ENCODE data around the gene RPS2. TPM values are rescaled to one million over a fixed set of nuclear protein-coding genes. Genes with fewer than 3 reads are reported as not detected.

Gene RPS2
- total and polyA plus RNA-seq, 10 donors = 1,930 to 6,006 (median 2,352) TPM

GRCh38 chr16:1981398-1981836 is 16.8 kb upstream of the RPS2 start, which contains the start of gene NOXO1:
Gene NOXO1 (minus strand): TSS chr16:1981469. CDS start chr16:1981179, 290 bp downstream.
- peaks cover 16 to 53% (median 35%) of the 10 kb centered on the region in 6 donors for H3K4me1 ChIP-seq
- H3K4me3 ChIP-seq = no peak within 1 kb of the TSS
- no peak for DNase-seq
- H3K36me3 ChIP-seq = peaks cover 11 to 45% (median 37%) of the 10 kb centered on the region in 6 donors
- H3K27me3 ChIP-seq (replicated peaks in 1 of 7) = peaks cover 3 to 73% (median 41%) of the 10 kb centered on the region in 7 donors
- no peaks in the 10 kb centered on the region for H3K9me3 ChIP-seq
- no peak within 1 kb of the TSS for H3K27ac ChIP-seq
- 21 to 41% (median 33%) methylated on average over 5 to 6 of the region's 6 CpGs for WGBS, 5 donors
- intact Hi-C loops (cut with DNase I; ENCODE audit: low total_unique reads) = no loop called here
- TF ChIP-seq POLR2AphosphoS5 (IDR thresholded peaks at IDR 0.05) (no peak), POLR2A (IDR thresholded peaks at IDR 0.05) (no peak), CTCF (IDR thresholded peaks at IDR 0.05 in 8 of 11, conservative IDR thresholded peaks at IDR 0.05 in 3 of 11) (no peak)

- 25 to 38% (median 26%) methylated on average over 8 to 16 of the region's 16 CpGs for WGBS, 5 donors
- DNase-seq = no peak
- no peak for TF ChIP-seq POLR2AphosphoS5 (IDR thresholded peaks at IDR 0.05)
- no peak for TF ChIP-seq POLR2A (IDR thresholded peaks at IDR 0.05)
- TF ChIP-seq CTCF (IDR thresholded peaks at IDR 0.05 in 8 of 11, conservative IDR thresholded peaks at IDR 0.05 in 3 of 11) = no peak
- H3K4me1 ChIP-seq = peaks cover 16 to 52% (median 33%) of the 10 kb centered on the region in 6 donors
- H3K27me3 ChIP-seq (replicated peaks in 1 of 7) = peaks cover 3 to 80% (median 41%) of the 10 kb centered on the region in 7 donors
- H3K4me3 ChIP-seq = no peak overlapping the region
- intact Hi-C loops (cut with DNase I; ENCODE audit: low total_unique reads) = no loop called here
- H3K27ac ChIP-seq = no peak overlapping the region
- peaks cover 16 to 45% (median 37%) of the 10 kb centered on the region in 6 donors for H3K36me3 ChIP-seq
- H3K9me3 ChIP-seq = no peaks in the 10 kb centered on the region
Measured at GRCh38 chr16:1980770-1981087, 16.1 kb upstream of the RPS2 start.

GRCh38 chr16:1980030-1980769 is 15.6 kb upstream of the RPS2 start:
- intact Hi-C loops (cut with DNase I; ENCODE audit: low total_unique reads) = no loop called here
- WGBS, 5 donors = 7 to 17% (median 8%) methylated on average over 13 to 53 of the region's 53 CpGs
- no peak for DNase-seq
- Histone ChIP-seq H3K9me3 (no peaks in the 10 kb centered on the region), H3K4me1 (peaks cover 13 to 46% (median 29%) of the 10 kb centered on the region in 6 donors), H3K27ac (no peak overlapping the region), H3K27me3 (replicated peaks in 1 of 7) (peaks cover 3 to 85% (median 41%) of the 10 kb centered on the region in 7 donors), H3K36me3 (peaks cover 21 to 45% (median 39%) of the 10 kb centered on the region in 6 donors), H3K4me3 (no peak overlapping the region)
- peak in 2 of 3 donors; percentile 21 to 53 for TF ChIP-seq POLR2AphosphoS5 (IDR thresholded peaks at IDR 0.05)
- no peak for TF ChIP-seq POLR2A (IDR thresholded peaks at IDR 0.05)

- H3K9me3 ChIP-seq = no peaks in the 10 kb centered on the region
- peak overlapping the region in 1 of 8 donors; percentile 1 for H3K4me3 ChIP-seq
- no peak for DNase-seq
- intact Hi-C loops (cut with DNase I; ENCODE audit: low total_unique reads) = no loop called here
- WGBS, 5 donors = 9 to 32% (median 24%) methylated on average over 12 to 70 of the region's 70 CpGs
- H3K36me3 ChIP-seq = peaks cover 23 to 52% (median 46%) of the 10 kb centered on the region in 6 donors
- H3K27me3 ChIP-seq (replicated peaks in 1 of 7) = peaks cover 3 to 93% (median 41%) of the 10 kb centered on the region in 7 donors
- H3K4me1 ChIP-seq = peaks cover 5 to 39% (median 21%) of the 10 kb centered on the region in 6 donors
- no peak for TF ChIP-seq POLR2A (IDR thresholded peaks at IDR 0.05)
- peak in 2 of 3 donors; percentile 38 to 49 for TF ChIP-seq POLR2AphosphoS5 (IDR thresholded peaks at IDR 0.05)
- H3K27ac ChIP-seq = no peak overlapping the region
Measured at GRCh38 chr16:1979271-1980029, 14.8 kb upstream of the RPS2 start.
